ENCODE data around the gene DSPP.

The DSPP gene

DNA sequence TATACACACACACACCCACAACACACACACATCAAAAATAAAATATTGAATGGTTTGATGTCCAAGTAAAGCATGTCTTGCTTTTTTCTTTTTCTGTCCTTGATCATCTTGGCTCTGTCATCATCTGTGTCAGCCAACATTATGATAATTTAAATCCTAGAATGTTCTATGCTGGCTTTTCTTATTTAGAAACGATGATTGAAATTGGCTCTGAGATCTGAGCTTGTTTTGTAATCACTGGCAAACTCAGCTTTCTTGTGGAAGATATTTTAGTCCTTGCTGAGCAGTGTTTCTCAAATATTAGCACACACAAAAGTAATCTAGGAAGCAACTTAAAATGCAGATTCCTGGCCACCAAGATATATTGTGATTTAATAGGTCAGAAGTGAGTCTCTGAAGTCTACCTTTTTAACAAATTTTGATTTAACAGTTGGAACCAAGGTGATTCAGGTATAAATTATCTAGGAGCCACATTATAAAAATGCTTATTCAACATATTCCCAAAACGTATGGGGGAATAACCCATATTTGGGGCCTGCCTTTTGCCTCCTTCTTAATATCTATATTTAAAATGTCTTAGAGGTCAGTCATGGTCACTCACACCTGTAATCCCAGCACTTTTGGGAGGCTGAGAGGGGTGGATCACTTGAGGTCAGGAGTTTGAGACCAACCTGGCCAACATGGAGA is 24.0 kb upstream of the DSPP start:
- H3K9ac ChIP-seq (ENCODE audit: low read length), result no peak overlapping the region
- no peaks in the 10 kb centered on the region for H3K27me3 ChIP-seq (ENCODE audit: control insufficient read depth, insufficient read depth, low read length)
- no peaks in the 10 kb centered on the region for H3K4me1 ChIP-seq (ENCODE audit: control insufficient read depth, insufficient read depth, low read length)
- no peak overlapping the region for H3K27ac ChIP-seq (ENCODE audit: low read depth, low read length)
- H3K4me3 ChIP-seq (ENCODE audit: low read length), result no peak overlapping the region
- H3K36me3 ChIP-seq (ENCODE audit: control insufficient read depth, insufficient read depth, low read length), result no peaks in the 10 kb centered on the region

DNA sequence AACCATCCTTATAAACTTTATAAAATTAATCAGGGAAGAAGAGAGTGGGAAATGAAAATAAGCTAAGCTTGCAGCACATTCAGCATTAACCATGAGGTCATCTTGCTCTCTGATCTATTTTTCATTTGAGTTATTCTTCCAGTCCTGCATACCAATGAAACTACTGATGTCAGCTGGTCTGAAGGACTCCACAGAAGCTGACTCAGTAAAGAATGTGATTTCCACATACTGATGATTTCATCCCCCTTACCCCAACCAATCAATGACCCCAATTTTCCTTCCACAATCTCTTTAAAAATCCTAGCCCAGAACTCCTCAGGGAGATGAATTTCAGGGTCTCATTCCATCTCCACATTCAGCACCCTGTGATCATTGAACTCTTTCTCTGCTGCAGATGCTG is 18.8 kb upstream of the DSPP start:
- Histone ChIP-seq H3K9ac (ENCODE audit: low read length) (no peak overlapping the region), H3K36me3 (ENCODE audit: control insufficient read depth, insufficient read depth, low read length) (no peaks in the 10 kb centered on the region), H3K4me3 (ENCODE audit: low read length) (no peak overlapping the region), H3K27me3 (ENCODE audit: control insufficient read depth, insufficient read depth, low read length) (no peaks in the 10 kb centered on the region), H3K27ac (ENCODE audit: low read depth, low read length) (peak overlapping the region; percentile 15), H3K4me1 (ENCODE audit: control insufficient read depth, insufficient read depth, low read length) (no peaks in the 10 kb centered on the region)

DNA sequence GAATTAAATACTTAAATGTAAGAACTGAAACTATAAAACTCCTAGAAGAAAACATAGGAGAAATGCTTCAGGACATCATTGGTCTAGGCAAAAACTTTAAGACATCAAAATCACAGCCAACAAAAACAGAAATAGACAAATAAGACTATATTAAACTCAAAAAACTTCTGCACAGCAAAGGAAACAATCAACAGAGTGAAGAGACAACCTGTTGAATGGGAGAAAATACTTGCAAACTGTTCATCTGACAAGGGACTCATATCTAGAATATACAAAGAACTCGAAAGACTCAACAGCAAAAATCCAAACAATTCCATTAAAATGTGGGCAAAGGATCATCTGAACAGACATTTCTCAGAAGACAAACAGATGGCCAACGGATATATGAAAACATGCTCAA is 16.2 kb upstream of the DSPP start:
- Histone ChIP-seq H3K27me3 (ENCODE audit: control insufficient read depth, insufficient read depth, low read length) (no peaks in the 10 kb centered on the region), H3K4me3 (ENCODE audit: low read length) (no peak overlapping the region), H3K27ac (ENCODE audit: low read depth, low read length) (no peak overlapping the region), H3K4me1 (ENCODE audit: control insufficient read depth, insufficient read depth, low read length) (no peaks in the 10 kb centered on the region), H3K9ac (ENCODE audit: low read length) (no peak overlapping the region), H3K36me3 (ENCODE audit: control insufficient read depth, insufficient read depth, low read length) (no peaks in the 10 kb centered on the region)

DNA sequence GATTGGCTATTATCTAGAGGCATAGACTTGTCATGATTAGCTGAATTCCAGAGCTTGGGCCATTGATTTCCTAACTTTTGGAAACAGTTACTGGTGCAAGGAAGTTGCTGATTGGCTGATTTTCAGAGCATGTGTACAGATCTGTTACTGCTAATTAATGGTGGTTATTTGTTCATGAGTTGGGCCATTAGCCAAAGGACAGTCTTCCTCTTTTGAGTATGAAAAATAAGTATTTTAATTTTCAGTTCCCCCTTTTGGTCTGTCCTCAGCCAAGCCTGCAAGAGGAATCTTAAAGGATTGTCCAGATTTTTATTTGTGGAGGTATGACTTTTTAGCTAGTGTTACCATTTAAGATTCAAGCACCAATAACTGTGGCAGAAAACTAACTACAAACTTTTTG is 7.0 kb upstream of the DSPP start:
- Histone ChIP-seq H3K9ac (ENCODE audit: low read length) (no peak overlapping the region), H3K36me3 (ENCODE audit: control insufficient read depth, insufficient read depth, low read length) (no peaks in the 10 kb centered on the region), H3K27me3 (ENCODE audit: control insufficient read depth, insufficient read depth, low read length) (no peaks in the 10 kb centered on the region), H3K4me3 (ENCODE audit: low read length) (no peak overlapping the region), H3K4me1 (ENCODE audit: control insufficient read depth, insufficient read depth, low read length) (no peaks in the 10 kb centered on the region), H3K27ac (ENCODE audit: low read depth, low read length) (no peak overlapping the region)

DNA sequence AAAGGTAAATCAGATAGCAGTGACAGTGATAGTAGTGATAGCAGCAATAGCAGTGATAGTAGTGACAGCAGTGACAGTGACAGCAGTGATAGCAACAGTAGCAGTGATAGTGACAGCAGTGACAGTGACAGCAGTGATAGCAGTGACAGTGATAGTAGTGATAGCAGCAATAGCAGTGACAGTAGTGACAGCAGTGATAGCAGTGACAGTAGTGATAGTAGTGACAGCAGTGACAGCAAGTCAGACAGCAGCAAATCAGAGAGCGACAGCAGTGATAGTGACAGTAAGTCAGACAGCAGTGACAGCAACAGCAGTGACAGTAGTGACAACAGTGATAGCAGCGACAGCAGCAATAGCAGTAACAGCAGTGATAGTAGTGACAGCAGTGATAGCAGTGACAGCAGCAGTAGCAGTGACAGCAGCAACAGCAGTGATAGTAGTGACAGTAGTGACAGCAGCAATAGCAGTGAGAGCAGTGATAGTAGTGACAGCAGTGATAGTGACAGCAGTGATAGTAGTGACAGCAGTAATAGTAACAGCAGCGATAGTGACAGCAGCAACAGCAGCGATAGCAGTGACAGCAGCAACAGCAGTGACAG is 6.1 kb downstream of the DSPP start:
- Histone ChIP-seq H3K27ac (ENCODE audit: low read depth, low read length) (no peak overlapping the region), H3K4me3 (ENCODE audit: low read length) (no peak overlapping the region), H3K4me1 (ENCODE audit: control insufficient read depth, insufficient read depth, low read length) (no peaks in the 10 kb centered on the region), H3K36me3 (ENCODE audit: control insufficient read depth, insufficient read depth, low read length) (no peaks in the 10 kb centered on the region), H3K27me3 (ENCODE audit: control insufficient read depth, insufficient read depth, low read length) (no peaks in the 10 kb centered on the region), H3K9ac (ENCODE audit: low read length) (no peak overlapping the region)

DNA sequence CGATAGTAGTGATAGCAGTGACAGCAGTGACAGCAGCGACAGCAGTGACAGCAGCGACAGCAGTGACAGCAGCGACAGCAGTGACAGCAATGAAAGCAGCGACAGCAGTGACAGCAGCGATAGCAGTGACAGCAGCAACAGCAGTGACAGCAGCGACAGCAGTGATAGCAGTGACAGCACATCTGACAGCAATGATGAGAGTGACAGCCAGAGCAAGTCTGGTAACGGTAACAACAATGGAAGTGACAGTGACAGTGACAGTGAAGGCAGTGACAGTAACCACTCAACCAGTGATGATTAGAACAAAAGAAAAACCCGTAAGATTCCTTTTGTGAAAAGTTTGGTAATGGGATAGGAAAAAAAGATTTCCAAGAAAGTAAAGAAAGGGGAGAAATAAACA is 7.9 kb downstream of the DSPP start:
- H3K9ac ChIP-seq (ENCODE audit: low read length), result no peak overlapping the region
- no peak overlapping the region for H3K27ac ChIP-seq (ENCODE audit: low read depth, low read length)
- no peaks in the 10 kb centered on the region for H3K36me3 ChIP-seq (ENCODE audit: control insufficient read depth, insufficient read depth, low read length)
- no peaks in the 10 kb centered on the region for H3K4me1 ChIP-seq (ENCODE audit: control insufficient read depth, insufficient read depth, low read length)
- H3K27me3 ChIP-seq (ENCODE audit: control insufficient read depth, insufficient read depth, low read length), result no peaks in the 10 kb centered on the region
- H3K4me3 ChIP-seq (ENCODE audit: low read length), result no peak overlapping the region

DNA sequence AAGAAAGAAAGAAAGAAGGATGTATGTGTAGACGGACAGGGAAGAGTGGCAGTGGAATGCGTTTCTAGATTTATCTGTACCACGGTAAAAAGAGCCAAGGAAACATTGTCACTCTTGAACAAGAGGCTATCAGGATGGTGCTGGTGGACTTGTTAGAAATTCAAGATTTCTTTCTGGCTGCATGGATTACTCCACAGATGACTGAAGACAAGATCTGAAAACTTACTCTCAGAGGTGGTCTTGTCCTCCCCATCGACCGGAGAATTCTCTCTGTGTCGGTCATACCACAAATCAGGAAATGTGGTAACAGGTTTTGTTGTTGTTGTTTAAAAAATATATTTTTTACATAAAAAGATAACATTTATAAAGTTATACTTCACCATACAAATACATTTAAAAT is 11.8 kb downstream of the DSPP start:
- Histone ChIP-seq H3K27ac (ENCODE audit: low read depth, low read length) (peak overlapping the region; percentile 41), H3K9ac (ENCODE audit: low read length) (no peak overlapping the region), H3K36me3 (ENCODE audit: control insufficient read depth, insufficient read depth, low read length) (no peaks in the 10 kb centered on the region), H3K27me3 (ENCODE audit: control insufficient read depth, insufficient read depth, low read length) (no peaks in the 10 kb centered on the region), H3K4me1 (ENCODE audit: control insufficient read depth, insufficient read depth, low read length) (no peaks in the 10 kb centered on the region), H3K4me3 (ENCODE audit: low read length) (no peak overlapping the region)

DNA sequence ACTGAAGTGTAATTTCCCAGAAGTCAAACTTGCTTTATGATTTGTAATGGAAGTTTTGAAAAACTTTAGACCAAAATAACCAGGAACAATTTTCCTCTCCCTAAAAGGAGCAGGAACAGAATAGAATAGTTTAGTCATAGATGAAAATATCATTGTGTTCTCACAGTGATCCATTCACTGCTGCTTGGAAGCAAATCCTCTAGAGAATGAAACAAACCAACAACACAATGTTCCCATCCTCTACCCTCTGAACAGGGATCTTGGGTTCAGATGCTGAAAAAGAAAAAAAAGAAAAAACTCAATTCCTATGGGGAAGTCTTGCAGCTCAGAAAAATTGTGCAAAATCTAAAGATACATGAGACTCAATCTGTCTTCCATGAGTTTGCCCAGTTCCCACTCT is 12.2 kb downstream of the DSPP start:
- Histone ChIP-seq H3K4me3 (ENCODE audit: low read length) (no peak overlapping the region), H3K9ac (ENCODE audit: low read length) (no peak overlapping the region), H3K27ac (ENCODE audit: low read depth, low read length) (peak overlapping the region; percentile 71), H3K27me3 (ENCODE audit: control insufficient read depth, insufficient read depth, low read length) (no peaks in the 10 kb centered on the region), H3K36me3 (ENCODE audit: control insufficient read depth, insufficient read depth, low read length) (no peaks in the 10 kb centered on the region), H3K4me1 (ENCODE audit: control insufficient read depth, insufficient read depth, low read length) (no peaks in the 10 kb centered on the region)

DNA sequence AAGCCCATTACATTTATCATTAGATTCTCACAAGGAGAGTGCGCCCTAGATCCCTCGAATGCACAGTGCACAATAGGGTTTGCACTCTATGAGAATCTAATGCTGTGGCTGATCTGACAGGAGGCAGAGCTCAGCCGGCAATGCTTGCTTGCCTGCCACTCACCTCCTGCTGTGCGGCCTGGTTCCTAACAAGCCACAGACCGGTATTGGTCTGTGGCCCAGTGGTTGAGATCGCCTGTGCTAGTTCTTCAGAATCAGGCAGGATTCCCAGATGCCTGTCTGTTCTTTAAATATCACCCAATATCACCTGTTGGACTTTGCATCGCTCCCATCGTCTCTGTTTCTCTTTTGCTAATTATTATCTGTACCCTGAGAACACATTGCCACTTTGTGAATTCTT is 14.0 kb downstream of the DSPP start:
- no peaks in the 10 kb centered on the region for H3K27me3 ChIP-seq (ENCODE audit: control insufficient read depth, insufficient read depth, low read length)

DNA sequence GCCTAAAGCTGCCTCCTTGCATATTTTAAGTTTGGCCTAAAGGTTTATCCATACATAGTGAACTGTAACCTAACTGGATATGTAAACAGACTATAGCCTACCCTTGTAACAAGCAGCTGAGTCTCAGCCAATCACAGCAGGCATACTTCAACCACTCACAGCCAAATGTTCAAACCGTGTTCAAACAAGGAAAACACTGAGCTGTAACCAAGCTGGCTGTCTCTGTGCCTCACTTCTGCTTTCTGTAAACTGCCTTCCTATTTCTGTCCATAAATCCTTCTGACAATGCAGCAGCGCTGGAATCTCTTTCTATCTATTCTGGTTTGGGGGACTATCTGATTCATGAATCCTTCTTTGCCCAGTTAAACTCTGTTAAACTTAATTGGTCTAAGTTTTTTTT is 16.4 kb downstream of the DSPP start:
- Histone ChIP-seq H3K27ac (ENCODE audit: low read depth, low read length) (no peak overlapping the region), H3K9ac (ENCODE audit: low read length) (no peak overlapping the region), H3K4me1 (ENCODE audit: control insufficient read depth, insufficient read depth, low read length) (no peaks in the 10 kb centered on the region), H3K36me3 (ENCODE audit: control insufficient read depth, insufficient read depth, low read length) (no peaks in the 10 kb centered on the region), H3K27me3 (ENCODE audit: control insufficient read depth, insufficient read depth, low read length) (no peaks in the 10 kb centered on the region), H3K4me3 (ENCODE audit: low read length) (no peak overlapping the region)

More for the DNA sequence above, 14.0 kb downstream of the DSPP start:
- Histone ChIP-seq H3K36me3 (ENCODE audit: control insufficient read depth, insufficient read depth, low read length) (no peaks in the 10 kb centered on the region), H3K9ac (ENCODE audit: low read length) (no peak overlapping the region), H3K27ac (ENCODE audit: low read depth, low read length) (no peak overlapping the region), H3K4me3 (ENCODE audit: low read length) (no peak overlapping the region), H3K4me1 (ENCODE audit: control insufficient read depth, insufficient read depth, low read length) (no peaks in the 10 kb centered on the region)

DNA sequence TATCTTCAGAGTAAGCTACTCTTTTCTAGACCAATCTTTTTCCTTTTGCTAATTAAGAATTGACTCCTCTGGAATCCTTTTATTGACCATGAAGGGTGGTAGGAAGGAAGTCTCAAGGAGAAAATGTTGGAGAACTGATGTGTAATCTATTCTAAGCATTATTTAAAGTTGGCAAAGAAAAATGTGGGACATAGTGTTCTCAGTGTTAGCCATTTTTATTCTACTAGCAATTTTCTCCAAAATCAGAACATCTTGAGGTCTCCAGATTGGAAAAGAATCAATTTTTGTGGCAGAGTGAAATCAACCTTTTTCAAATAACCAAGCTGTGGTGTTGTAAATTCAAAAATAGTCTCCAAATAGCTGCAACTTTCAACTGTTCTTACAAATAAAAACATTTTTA is 23.3 kb downstream of the DSPP start:
- H3K9ac ChIP-seq (ENCODE audit: low read length), result no peak overlapping the region
- H3K4me1 ChIP-seq (ENCODE audit: control insufficient read depth, insufficient read depth, low read length), result no peaks in the 10 kb centered on the region
- no peak overlapping the region for H3K27ac ChIP-seq (ENCODE audit: low read depth, low read length)
- no peak overlapping the region for H3K4me3 ChIP-seq (ENCODE audit: low read length)
- no peaks in the 10 kb centered on the region for H3K27me3 ChIP-seq (ENCODE audit: control insufficient read depth, insufficient read depth, low read length)
- H3K36me3 ChIP-seq (ENCODE audit: control insufficient read depth, insufficient read depth, low read length), result no peaks in the 10 kb centered on the region

DNA sequence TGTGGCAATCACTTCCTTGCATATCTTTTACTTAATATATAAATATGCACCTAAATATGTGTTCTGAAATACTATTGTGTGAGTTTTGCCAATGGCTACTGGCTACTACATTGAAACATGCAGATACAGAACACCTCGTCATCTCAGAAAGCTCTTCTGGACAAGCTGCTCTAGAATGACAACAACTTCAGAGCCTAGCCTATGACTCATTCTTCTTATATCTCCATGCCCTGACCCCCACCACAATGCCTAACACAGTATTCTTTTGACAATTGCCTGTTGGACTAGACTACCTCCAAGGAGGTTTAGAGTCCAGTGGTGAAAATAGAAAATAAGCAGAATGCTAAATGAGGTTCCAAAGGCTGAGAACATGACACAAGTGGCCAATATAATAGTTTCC is 24.1 kb downstream of the DSPP start:
- Histone ChIP-seq H3K9ac (ENCODE audit: low read length) (no peak overlapping the region), H3K27ac (ENCODE audit: low read depth, low read length) (no peak overlapping the region), H3K4me3 (ENCODE audit: low read length) (no peak overlapping the region), H3K36me3 (ENCODE audit: control insufficient read depth, insufficient read depth, low read length) (no peaks in the 10 kb centered on the region), H3K4me1 (ENCODE audit: control insufficient read depth, insufficient read depth, low read length) (no peaks in the 10 kb centered on the region), H3K27me3 (ENCODE audit: control insufficient read depth, insufficient read depth, low read length) (no peaks in the 10 kb centered on the region)

DNA sequence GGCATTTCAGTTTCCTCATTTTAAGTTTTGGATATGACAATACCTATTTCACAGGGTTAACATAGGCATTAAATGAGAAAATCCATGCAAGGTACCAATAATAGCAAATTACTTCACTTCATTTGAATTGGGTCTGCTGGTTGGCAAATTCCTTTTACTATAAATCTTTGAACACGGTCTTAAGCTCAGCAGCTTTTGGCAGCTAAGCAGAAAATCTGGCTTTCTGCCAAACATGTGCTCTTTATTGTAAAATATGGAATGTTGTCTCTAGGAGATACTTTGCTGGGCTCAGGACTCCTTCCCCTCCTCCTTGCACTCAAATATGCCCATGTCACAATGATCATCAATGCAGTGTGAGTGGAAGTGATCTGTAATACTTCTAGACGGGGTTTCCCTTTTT is 24.9 kb downstream of the DSPP start:
- Histone ChIP-seq H3K4me1 (ENCODE audit: control insufficient read depth, insufficient read depth, low read length) (no peaks in the 10 kb centered on the region), H3K27ac (ENCODE audit: low read depth, low read length) (no peak overlapping the region), H3K4me3 (ENCODE audit: low read length) (no peak overlapping the region), H3K36me3 (ENCODE audit: control insufficient read depth, insufficient read depth, low read length) (no peaks in the 10 kb centered on the region), H3K27me3 (ENCODE audit: control insufficient read depth, insufficient read depth, low read length) (no peaks in the 10 kb centered on the region), H3K9ac (ENCODE audit: low read length) (no peak overlapping the region)

Data from rectal smooth muscle tissue (tissue), 1 donor.